ENCODE results near the gene CTTN. TPM values are rescaled to one million over a fixed set of nuclear protein-coding genes. Genes with fewer than 3 reads are reported as not detected.
"Not testable (repeated sequence)": the region's sequence is repeated elsewhere in the genome, so short reads cannot be mapped to it uniquely, and the experiment has no call there.

Gene CTTN
- total RNA-seq, 2 donors from 2014 or later = 3.1 to 52.3 TPM

DNA sequence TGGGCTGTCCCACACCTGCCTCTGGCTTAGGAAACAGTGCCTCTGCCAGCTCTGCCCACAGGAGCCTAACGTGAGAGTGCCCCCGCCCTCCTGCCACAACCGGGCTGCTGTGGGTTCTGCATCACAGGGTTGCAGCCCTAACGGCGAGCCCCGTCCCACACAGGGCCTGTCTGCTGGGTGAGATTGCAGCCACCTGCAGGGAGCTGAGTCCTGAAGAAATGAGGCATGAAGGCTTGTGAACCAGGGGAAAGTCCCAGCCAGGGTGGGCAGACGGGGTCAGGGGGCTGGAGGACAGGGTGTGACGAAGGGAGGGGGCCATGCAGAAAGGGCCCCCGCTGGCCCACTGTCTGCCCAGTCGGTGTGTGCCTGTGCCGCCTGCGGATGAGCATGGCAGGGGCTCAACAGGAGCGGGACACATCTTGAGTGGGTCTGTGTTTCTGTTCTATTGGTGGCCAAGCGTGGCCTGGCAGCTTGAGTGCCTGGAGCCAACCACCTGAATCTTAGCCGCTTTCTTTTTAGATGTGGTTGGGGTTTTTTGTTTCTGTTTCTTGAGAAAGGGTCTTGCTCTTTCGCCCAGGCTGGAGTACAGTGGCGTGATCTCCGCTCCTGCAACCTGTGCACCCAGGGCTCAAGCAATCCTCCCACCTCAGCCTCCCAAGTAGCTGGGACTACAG lies 38.9 kb downstream of the CTTN start:
- DNase-seq (no peak), ATAC-seq (no peak)
- H3K27me3 Mint-ChIP-seq = peaks cover 19% of the 10 kb centered on the region
- H3K36me3 Mint-ChIP-seq (ENCODE audit: low read depth) = peaks cover 4% of the 10 kb centered on the region
- H3K4me3 Mint-ChIP-seq = no peak overlapping the region
- H3K9me3 ChIP-seq (ENCODE audit: control insufficient read depth, low read length, poor library complexity, severe bottlenecking) = no peaks in the 10 kb centered on the region
- no peaks in the 10 kb centered on the region for H3K4me1 Mint-ChIP-seq
- H3K27ac Mint-ChIP-seq = no peak overlapping the region

DNA sequence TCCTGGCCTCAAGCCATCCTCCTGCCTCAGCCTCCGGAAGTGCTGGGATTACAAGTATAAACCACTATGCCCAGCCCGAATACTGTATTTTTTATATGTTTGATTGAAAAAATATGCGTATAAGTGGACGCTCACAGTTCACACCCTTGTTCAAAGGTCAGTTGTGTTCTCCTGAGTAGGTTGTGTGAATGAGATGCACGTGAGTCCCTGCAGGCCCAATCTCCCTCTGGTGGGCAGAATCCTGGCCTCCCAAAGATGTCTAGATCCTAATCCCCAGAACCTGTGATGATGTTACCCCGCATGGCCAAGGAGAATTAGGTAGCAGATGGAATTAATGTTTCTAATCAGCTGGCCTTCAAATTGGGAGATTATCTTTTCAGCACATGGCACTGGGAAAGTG lies 41.9 kb downstream of the CTTN start:
- DNase-seq = no peak
- H3K27me3 Mint-ChIP-seq = peaks cover 34% of the 10 kb centered on the region
- no peak overlapping the region for H3K4me3 Mint-ChIP-seq
- H3K36me3 Mint-ChIP-seq (ENCODE audit: low read depth) = peaks cover 4% of the 10 kb centered on the region
- H3K27ac Mint-ChIP-seq = no peak overlapping the region
- H3K4me1 Mint-ChIP-seq = no peaks in the 10 kb centered on the region
- H3K9me3 ChIP-seq (ENCODE audit: control insufficient read depth, low read length, poor library complexity, severe bottlenecking) = no peaks in the 10 kb centered on the region
- no peak for ATAC-seq

DNA sequence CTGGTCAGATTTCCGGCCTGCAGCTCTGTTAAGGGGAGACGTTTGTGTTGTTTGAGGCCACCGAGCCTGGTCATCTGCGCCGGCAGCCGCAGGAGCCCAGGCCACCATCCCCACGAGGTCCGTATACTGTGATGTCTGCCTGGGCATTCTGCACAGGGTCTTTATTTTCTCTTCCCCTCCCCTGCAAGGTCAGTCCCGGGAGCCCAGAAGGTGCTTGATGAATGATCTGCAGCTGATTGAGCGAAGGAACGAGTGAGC lies 45.4 kb downstream of the CTTN start:
- H3K4me1 Mint-ChIP-seq = no peaks in the 10 kb centered on the region
- ATAC-seq (no peak), DNase-seq (no peak)
- no peak overlapping the region for H3K4me3 Mint-ChIP-seq
- no peak overlapping the region for H3K27ac Mint-ChIP-seq
- H3K36me3 Mint-ChIP-seq (ENCODE audit: low read depth) = peaks cover 4% of the 10 kb centered on the region
- H3K27me3 Mint-ChIP-seq = peaks cover 35% of the 10 kb centered on the region
- no peaks in the 10 kb centered on the region for H3K9me3 ChIP-seq (ENCODE audit: control insufficient read depth, low read length, poor library complexity, severe bottlenecking)

DNA sequence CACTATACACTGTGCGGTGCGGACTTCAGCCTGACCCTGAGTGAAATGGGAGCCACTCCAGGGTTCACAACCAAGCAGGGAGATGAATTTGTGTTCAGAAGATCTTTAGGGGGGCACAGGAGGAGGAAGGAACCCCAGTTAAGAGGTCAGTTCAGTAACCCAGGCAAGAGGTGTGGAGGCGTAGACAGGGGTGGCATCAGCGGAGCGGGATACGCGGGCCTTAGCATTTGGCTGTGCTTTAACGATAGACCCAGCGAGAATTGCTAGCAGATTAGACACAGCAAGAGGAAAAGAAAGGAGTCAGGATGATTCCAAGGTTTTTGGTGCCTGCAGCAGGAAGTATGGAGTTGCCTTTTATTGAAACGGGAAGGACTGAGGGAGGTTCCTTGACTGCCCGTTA lies 46.8 kb downstream of the CTTN start:
- Mint-ChIP-seq H3K27ac (no peak overlapping the region), H3K36me3 (ENCODE audit: low read depth) (peaks cover 3% of the 10 kb centered on the region), H3K4me3 (no peak overlapping the region), H3K27me3 (peaks cover 25% of the 10 kb centered on the region), H3K4me1 (no peaks in the 10 kb centered on the region)
- DNase-seq (no peak), ATAC-seq (no peak)
- peaks cover 5% of the 10 kb centered on the region for H3K9me3 ChIP-seq (ENCODE audit: control insufficient read depth, low read length, poor library complexity, severe bottlenecking)

DNA sequence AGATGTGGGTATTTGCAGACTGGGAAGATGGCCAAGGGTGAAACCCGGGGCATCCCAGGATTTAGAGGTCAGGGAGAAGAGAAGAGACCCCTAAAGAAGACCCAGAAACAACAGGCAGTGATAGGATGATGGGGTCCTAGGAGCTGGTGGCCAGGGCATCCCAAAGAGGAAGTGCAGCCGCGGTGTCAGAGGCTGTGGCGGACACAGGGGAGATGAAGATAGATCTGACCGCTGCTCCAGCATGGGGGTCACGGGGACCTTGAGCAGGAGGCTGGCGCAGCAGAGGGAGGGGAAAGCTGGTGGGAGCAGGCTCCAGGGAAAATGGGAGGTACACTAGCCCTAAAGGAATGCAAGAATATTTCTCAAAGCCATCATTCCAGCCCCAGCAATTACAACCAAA lies 47.3 kb downstream of the CTTN start:
- Mint-ChIP-seq H3K27me3 (peaks cover 20% of the 10 kb centered on the region), H3K36me3 (ENCODE audit: low read depth) (peaks cover 3% of the 10 kb centered on the region), H3K4me1 (no peaks in the 10 kb centered on the region), H3K27ac (no peak overlapping the region), H3K4me3 (no peak overlapping the region)
- no peak for ATAC-seq
- DNase-seq = no peak
- H3K9me3 ChIP-seq (ENCODE audit: control insufficient read depth, low read length, poor library complexity, severe bottlenecking) = peaks cover 5% of the 10 kb centered on the region

DNA sequence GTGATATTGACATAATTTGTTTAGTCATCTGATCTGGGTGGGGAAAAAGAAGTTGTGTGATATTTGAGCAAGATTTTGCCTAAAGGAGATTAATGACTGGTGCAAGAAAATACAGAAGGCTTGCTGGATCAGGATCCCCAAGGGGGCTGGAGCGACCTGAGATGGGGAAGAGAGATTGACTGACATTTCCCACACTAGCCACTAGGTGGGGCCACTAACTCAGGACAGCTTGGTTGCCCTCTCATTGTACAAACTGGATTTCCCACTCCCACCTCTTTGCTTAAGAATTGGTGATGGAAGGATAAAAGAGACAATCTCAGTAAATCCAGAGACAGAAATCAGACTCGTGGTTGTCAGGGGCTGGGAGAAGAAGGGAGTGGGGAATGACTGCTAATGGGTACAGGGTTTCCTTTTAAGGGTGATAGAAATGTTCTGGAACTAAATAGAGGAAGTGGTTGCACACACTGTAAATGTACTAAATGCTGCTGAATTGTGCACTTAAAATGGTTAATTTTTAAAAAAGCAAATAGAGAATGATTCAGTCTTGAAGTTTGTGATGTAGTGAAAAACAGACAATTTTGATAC lies 50.7 kb downstream of the CTTN start:
- Mint-ChIP-seq H3K27me3 (peaks cover 10% of the 10 kb centered on the region), H3K4me3 (no peak overlapping the region), H3K36me3 (ENCODE audit: low read depth) (peaks cover 3% of the 10 kb centered on the region), H3K4me1 (no peaks in the 10 kb centered on the region), H3K27ac (no peak overlapping the region)
- no peak for DNase-seq
- ATAC-seq = no peak
- peaks cover 5% of the 10 kb centered on the region for H3K9me3 ChIP-seq (ENCODE audit: control insufficient read depth, low read length, poor library complexity, severe bottlenecking)

DNA sequence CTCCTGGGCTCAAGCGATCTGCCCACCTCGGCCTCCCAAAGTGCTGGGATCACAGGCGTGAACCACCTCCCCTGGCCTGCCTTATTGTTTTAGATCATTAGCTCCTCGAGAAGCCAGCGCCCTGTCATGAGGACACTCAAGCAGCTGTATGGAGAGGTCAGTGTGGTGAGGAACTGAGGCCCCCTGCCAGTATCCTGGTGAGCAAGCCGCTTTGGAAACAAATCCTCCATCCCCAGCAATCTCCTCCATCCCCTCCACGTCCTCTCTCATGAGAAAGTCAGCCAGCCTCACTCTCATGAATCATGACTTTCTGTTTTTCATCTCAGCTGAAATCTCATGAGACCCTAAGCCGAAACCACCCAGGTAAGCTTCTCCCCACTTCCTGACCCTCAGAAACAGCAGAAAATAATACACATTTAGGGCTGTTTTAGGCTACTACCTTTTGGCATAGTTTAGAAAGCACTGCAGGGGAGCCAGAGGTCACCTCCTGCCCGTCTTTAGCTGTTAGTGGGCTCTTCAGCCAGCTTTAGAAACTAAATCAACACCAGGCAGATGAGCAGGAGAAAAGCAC lies 56.0 kb downstream of the CTTN start:
- H3K9me3 ChIP-seq (ENCODE audit: control insufficient read depth, low read length, poor library complexity, severe bottlenecking) = peaks cover 4% of the 10 kb centered on the region
- DNase-seq (no peak), ATAC-seq (no peak)
- Mint-ChIP-seq H3K27ac (no peak overlapping the region), H3K4me3 (no peak overlapping the region), H3K36me3 (ENCODE audit: low read depth) (no peaks in the 10 kb centered on the region), H3K27me3 (peaks cover 22% of the 10 kb centered on the region), H3K4me1 (no peaks in the 10 kb centered on the region)

DNA sequence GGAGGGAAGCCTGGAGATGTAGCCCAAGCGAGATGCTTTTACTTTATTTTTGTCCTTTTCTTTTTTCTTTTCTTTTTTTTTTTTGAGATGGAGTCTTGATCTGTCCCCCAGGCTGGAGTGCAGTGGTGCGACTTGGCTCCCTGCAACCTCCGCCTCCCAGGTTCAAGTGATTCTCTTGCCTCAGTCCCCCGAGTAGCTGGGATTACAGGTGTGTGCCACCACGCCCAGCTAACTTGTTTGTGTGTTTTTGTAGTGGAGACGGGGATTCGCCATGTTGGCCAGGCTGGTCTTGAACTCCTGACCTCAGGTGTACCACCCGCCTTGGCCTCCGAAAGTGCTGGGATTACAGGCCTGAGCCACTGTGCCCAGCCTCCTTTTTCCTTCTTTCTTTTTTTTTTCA lies 56.5 kb downstream of the CTTN start:
- peaks cover 22% of the 10 kb centered on the region for H3K27me3 Mint-ChIP-seq
- H3K9me3 ChIP-seq (ENCODE audit: control insufficient read depth, low read length, poor library complexity, severe bottlenecking); H3K27ac Mint-ChIP-seq; DNase-seq; H3K36me3 Mint-ChIP-seq (ENCODE audit: low read depth); H3K4me1 Mint-ChIP-seq; H3K4me3 Mint-ChIP-seq; ATAC-seq: not testable (repeated sequence)

DNA sequence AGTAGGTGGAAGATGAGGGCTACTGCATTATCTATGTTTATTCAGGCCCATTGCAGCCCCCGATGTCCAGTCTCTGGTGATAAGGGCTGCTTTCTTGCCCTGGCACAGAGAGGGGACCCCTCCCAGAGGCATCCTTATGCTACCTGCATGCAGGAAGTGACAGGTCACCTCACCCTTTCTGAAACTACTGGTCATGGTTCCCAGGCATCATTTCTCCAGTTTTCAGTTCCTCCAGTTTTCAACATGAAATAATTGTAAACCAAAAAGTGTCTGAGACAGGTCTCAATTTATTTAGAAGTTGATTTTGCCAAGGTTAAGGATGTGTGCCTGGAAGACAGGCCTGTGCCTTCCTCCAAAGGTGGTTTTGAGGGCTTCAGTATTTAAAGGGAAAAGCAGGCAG lies 57.0 kb downstream of the CTTN start:
- Mint-ChIP-seq H3K4me3 (no peak overlapping the region), H3K27me3 (peaks cover 26% of the 10 kb centered on the region), H3K4me1 (no peaks in the 10 kb centered on the region), H3K27ac (no peak overlapping the region), H3K36me3 (ENCODE audit: low read depth) (no peaks in the 10 kb centered on the region)
- no peak for DNase-seq
- no peak for ATAC-seq
- H3K9me3 ChIP-seq (ENCODE audit: control insufficient read depth, low read length, poor library complexity, severe bottlenecking) = no peaks in the 10 kb centered on the region

DNA sequence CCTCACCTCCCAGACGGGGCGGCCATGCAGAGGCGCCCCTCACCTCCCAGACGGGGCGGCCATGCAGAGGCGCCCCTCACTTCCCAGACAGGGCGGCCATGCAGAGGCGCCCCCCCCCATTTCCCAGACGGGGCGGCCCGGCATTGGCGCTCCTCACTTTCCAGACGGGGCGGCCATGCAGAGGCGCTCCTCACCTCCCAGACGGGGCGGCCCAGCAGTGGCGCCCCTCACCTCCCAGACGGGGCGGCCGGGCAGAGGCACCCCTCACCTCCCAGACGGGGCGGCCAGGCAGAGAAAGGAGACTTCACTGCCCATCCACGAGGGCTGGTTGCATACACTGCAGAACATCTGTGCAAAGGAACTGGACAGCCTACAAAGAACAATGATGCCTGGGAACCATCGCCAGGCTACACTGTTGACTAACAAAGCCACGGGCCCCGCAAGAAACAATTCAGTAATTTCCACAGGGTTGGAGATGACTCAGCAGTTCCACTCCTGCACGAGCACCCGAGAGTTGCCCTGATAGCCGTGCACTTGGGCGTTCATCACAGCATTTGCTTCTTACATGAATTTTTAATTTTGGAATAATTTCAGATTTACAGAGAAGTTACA lies 58.7 kb downstream of the CTTN start:
- Mint-ChIP-seq H3K4me1 (no peaks in the 10 kb centered on the region), H3K27ac (no peak overlapping the region), H3K27me3 (peaks cover 40% of the 10 kb centered on the region), H3K36me3 (ENCODE audit: low read depth) (no peaks in the 10 kb centered on the region), H3K4me3 (no peak overlapping the region)
- ATAC-seq (no peak), DNase-seq (no peak)
- H3K9me3 ChIP-seq (ENCODE audit: control insufficient read depth, low read length, poor library complexity, severe bottlenecking) = no peaks in the 10 kb centered on the region

DNA sequence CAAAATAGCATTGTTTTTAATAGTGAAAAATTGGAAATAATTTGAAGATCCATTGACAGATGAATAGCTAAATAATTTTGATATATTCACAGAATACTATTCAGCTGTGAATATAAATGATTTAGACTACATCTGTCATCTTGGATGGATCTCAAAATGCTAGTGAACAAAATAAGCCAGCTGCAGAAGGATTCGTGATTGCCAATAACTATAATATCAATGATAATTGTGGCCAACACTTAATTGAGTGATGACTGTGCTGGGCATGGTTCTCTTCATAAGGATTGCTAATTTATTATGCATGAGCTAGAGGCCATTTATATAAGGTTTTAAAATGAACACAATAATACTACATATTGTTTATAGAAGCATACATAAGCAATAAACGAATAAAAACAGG lies 60.4 kb downstream of the CTTN start:
- Mint-ChIP-seq H3K4me1 (no peaks in the 10 kb centered on the region), H3K27me3 (peaks cover 47% of the 10 kb centered on the region), H3K4me3 (no peak overlapping the region), H3K36me3 (ENCODE audit: low read depth) (no peaks in the 10 kb centered on the region), H3K27ac (no peak overlapping the region)
- DNase-seq (no peak), ATAC-seq (no peak)
- H3K9me3 ChIP-seq (ENCODE audit: control insufficient read depth, low read length, poor library complexity, severe bottlenecking) = no peaks in the 10 kb centered on the region

DNA sequence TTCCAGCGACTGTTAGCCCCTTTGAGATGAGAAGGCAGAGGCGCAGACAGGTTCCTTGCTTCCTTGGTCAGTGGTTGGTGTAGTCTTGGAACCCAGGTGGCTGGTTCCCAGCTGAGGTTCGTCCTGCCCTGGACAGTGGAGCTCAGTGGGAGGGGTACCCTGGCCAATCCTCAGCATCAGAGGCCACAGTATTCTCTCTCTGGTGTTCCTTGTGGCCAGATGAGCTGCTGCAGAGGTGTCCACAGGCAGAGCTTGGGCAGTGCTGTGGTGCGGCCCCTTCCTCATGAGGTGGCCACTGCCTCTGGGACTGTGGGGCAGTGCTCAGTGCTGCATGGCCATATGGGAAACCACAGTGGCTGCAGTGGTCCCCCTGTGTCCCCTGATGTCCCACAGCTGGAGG lies 61.8 kb downstream of the CTTN start:
- no peaks in the 10 kb centered on the region for H3K9me3 ChIP-seq (ENCODE audit: control insufficient read depth, low read length, poor library complexity, severe bottlenecking)
- Mint-ChIP-seq H3K27ac (no peak overlapping the region), H3K4me3 (no peak overlapping the region), H3K4me1 (no peaks in the 10 kb centered on the region), H3K27me3 (peaks cover 50% of the 10 kb centered on the region), H3K36me3 (ENCODE audit: low read depth) (no peaks in the 10 kb centered on the region)
- DNase-seq (no peak), ATAC-seq (no peak)

DNA sequence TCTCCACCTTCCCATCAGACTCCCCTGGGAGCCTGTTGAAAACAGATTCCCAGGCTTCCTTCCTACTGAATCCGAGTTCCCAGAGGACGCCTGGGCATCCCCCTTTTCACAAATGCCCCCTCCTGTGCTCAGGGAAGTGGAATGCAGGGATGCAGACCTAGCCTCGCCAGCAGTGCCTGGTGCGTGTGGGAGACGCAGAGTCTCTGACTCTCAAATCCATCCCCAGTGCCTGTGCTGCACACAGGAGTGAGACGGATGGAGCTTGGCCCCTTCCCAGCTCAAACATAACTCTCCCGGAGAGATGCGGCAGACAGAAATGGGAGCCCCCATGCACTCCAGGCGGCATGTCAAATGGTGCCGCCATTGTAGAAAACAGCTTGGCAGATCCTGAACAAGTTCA lies 62.6 kb downstream of the CTTN start:
- Mint-ChIP-seq H3K4me1 (peaks cover 3% of the 10 kb centered on the region), H3K4me3 (no peak overlapping the region), H3K27me3 (peaks cover 53% of the 10 kb centered on the region), H3K36me3 (ENCODE audit: low read depth) (no peaks in the 10 kb centered on the region), H3K27ac (no peak overlapping the region)
- H3K9me3 ChIP-seq (ENCODE audit: control insufficient read depth, low read length, poor library complexity, severe bottlenecking) = no peaks in the 10 kb centered on the region
- ATAC-seq = no peak
- no peak for DNase-seq
